GM18508 (cell line): ENCODE data around the gene FBXO42.

Experiments used
- ATAC-seq: cut with Tn5 transposase; IDR thresholded peaks from one replicate; pipeline ENCODE4 v1.9.1; 2021; ENCODE audit warnings: moderate number of reproducible peaks; ENCODE audit not compliant: insufficient read depth, unreplicated experiment

FBXO42 gene

DNA sequence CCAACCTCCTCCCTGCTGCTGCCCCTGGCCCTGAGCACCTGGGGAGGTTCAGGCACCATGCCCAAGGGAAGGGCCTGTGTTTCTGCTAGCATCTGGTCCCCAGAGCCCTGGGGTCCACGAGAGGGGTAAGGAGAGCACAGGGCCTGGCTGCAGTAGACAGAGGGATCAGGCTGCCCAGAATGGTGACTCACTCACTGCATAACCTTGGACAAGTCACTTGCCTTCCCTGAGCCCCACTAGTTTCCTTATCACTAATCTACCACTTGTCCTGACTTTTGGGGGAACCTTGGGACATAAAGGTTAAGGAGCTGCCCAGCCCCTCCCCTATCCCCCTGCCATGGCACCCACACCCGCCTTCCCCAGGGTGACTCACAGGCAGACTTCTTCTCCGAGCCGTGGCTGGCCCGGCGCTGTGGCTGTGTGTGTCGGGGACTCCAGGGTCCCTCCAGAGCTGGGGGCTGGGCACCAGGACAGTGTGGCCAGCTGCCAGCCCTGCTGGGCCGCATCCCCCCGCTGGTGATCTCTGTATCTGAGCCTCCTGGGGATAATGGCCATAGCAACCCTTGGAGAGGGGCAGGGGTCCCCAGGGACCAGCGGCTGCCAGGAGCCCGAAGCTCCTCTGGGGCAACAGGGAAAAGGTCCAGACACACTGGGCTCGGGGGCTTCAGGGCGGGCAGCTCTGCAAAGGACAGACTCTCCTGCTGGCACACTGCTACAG is 143.9 kb downstream of the FBXO42 start:
- ATAC-seq = no peak

DNA sequence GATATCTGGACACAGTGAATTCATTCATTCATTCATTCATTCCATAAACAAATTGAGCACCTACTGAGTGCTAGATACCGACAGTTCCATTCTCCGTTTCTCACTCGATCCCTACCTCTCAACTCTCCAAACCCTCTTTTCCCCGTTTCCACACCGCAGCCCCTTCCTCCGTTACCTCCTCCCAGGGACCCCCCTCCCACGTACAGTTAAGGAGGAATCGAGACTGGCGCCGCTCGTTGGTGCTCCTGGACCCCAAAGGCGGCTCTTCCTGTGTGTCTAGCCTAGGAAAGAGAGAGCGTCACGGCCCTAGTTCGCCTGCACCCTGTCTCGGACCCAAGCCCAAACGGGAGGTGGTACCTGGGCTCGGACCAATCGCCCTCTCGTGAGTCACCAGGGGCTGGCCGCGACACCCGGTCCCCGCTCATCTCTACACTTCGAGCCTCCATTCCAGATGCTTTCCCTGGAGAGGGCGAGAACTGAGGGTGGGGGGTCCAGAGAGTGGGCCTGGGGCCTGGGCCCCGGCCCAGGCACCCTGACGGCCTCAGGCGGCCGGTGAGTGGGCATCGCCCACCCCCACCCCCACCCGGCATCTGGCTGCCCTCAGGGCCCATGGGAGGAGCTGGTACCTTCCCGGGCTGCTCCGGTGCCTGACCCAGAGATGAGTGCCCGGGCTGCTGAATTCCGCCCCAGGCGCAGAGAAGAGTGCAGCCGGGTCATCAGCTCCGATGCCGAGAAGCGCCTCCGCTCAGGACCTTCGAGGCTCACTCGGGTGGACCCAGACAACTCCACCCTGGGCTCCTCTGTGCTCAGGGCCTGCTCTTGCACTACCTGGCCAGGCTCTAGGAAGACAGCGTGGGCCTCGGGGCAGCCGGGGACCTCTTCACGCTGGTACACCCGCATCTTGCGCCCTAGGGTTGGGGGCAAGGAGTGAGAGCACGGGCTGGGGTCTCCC is 144.7 kb downstream of the FBXO42 start:
- ATAC-seq = no peak

DNA sequence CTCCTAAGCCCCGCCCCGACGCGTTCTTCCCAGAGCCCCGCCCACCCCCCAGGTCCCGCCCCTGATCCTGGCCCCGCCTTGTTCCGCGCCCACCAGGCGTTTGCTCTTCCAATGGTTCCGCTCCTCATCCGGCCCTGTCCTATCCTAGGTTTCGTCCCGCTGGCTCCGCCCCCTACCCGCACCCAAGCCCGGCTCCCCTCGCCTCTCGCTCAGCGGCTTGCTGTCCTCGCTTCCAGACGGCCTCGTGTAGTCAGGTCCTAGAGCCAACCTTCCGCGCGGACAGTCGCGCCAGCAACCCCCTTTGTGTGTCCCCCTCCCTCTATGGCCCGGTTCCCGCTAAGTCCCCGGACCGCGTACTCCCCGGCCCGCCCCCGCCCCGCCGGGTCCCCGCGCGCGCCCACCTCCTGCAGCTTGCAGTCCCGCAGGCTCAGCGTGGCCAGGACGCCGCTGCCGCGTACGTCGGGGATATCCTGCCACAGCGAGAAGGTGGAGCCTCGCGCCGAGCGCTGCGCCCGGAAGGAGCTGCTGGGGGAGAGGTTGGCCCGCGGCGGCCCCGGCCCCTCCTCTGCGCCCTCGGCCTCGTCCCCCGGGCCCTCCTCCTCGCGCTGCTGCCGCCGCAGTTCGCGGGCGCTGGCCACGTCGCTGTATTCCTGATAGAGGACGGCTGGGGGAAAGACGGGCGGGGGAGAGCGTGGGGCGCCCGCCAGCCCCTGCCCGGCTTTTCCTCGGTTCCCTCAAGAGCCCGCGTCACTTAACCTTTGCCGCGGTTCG is 145.5 kb downstream of the FBXO42 start:
- no peak for ATAC-seq

DNA sequence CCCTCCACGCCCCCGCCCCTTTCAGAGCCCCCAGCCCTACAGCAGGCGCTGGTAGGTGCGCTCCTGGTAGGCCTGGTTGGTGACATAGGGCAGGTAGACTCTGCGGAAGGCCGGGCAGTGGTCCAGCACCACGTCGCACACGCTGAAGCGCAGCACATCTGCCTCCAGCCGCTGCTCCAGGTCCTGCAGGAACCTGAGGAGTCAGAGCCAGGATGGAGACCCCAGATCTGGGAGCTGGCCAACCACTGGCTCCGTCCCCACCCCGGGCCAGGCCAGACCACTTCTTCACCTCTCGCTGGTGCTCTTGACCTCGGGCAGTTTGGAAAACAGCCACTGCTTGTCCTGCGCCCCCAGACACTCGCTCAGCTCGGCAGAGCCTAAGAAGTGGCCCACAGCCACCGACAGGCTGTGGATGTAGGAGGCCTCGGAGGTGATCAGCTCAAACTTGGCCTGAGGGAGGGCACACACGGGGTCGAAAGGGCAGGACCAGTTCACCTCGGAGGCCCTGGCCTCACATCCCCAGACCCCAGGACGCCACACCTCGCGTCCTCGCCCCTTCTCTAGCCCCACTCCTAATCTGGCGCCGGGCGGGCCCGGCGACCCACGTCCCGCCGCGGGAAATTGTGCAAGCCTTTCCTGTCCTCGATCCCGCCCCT is 146.3 kb downstream of the FBXO42 start:
- no peak for ATAC-seq

DNA sequence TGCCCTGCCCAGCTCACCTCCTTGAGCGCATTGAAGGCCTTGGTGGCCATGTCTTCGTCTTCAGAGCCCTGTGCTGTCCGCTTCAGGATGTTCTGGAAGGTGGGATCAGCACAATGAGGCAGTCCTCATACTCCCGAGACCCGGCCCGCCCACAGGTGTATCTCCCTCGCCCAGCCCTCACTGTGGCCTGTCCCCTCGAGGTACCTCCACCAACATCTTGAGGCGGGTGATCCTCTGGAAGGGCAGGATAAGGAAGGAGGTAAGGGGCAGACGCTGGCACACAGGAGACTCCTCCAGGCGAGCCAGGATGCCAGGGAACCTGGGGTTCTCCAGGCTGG is 147.0 kb downstream of the FBXO42 start:
- no peak for ATAC-seq

DNA sequence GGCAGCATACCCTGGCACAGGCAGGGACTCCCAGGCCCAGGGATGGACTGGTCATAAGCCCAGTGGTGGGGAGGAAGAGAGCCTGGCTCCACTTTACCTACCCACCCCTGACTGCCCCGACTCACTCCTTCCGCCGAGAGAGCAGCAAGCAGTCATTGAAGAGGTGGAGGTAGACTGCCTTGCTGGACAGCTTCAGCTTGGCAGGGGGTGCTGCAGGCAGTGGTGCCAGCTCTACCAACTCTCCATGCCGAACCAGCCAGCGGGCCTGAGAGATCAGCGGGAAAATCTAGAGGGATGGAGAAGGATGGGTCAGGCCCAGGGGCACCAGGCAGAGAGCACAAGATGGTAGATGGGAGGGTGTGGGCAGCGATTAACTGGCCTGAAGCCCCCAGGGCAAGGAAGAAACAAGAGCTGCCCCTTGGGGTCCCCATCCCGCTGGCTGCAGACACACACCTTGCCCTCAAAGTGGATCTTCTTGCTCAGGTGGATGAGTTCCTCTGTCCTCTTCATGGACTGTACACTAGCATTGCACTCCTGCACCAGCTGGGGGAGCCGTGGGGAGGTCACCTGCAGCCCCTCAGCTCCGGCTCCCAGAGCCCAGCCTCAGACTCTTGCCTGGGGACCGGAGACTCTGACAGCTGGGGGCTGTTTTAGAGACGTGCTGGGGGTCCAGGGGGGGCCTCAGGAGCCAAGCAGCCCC is 147.5 kb downstream of the FBXO42 start:
- ATAC-seq = no peak

DNA sequence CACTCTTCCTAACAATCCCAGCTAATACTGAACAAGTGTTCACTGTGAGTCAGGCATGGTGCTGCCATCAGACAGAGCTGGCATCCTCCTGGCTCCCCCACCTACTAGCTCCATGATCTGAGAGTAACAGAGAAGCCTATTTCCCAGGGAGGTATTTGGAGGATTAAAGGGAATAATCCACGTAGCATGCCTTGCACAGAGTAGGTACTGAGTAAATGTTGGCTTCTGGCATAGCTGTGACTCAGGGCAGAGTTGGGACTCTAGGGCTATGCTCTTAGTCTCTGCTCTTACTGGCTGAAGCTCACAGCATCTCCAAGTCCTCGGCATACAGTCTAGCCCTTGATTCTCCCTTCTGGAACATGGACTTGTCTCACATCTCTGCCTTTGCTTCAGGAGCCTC is 148.1 kb downstream of the FBXO42 start:
- no peak for ATAC-seq

DNA sequence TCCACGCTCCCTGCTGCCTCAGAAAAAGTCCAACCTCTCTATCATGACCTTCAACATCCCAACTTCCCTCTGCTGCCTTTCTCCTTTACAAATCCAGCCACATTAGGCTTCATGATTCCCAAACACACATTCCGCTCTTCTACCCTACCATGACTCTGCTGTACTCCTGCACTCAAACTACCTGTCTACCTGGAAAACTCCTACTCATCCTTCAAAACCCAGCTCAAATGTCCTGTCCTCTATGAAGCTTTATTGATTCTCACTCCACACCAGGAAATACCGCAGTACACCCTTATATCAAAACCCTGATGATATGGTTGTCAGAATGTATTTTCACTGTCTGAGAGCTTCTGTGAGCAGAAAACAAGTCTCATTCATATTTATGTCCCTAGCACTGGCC is 148.7 kb downstream of the FBXO42 start:
- ATAC-seq = no peak

DNA sequence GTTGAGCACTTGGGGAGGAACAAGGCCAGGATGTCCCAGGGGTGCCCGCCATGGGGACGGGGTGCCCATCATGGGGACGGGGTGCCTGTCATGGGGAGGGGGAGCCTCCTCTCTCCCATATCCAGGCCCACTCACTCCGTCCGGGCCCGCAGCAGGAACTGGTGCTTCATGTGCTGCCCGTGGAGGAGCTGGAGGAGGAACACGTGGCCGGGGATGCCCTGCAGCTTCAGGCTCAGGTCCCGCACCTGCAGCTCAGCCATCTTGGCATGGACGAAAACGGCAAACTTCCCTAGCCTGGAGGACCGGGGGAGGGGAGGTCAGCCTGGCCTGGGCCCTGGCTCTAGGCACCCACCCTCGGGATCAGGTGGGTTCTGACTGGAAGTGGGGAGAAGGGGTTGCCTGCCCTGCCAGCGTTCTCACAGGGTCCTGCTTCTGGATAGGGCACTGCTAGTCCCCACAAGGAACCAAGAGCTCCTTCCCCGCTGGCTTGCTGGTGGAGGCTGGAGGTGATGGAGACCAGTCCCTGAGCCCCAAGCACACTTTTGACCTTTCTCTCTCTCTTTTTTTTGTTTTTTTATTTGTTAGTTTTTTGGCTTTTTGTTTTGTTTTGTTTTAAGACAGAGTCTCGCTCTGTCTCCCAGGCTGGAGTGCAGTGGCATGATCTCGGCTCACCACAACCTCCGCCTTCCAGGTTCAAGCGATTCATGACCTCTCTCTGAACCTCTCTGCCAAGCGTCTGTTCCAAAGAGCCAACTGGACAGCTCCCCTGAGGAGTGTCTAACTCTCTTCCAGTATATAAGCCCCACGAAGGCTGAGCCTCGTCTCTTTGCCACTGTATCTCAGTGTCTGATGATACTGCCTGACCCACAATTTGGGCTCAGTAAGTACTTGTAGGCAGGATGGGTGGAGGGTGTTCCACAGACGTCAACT is 149.7 kb downstream of the FBXO42 start:
- no peak for ATAC-seq

DNA sequence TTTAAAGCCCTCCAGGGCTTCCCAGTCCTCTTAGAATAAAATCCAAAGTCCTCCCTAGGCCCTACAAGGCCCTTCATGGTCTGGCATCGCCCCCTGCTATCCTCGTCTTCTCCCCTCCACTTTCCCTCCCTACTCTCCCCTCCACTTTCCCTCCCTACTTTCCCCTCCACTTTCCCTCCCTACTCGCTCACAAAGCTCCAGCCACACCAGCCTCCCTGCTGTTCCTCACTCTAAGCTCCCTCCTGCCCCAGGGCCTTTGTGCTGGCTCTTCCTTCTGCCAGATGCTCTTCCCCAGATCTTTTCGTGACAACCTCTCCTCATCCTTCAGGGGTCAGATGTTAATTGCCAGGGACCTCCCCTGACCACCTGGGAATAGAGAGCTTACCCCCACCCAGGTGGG is 152.6 kb downstream of the FBXO42 start:
- ATAC-seq = no peak

DNA sequence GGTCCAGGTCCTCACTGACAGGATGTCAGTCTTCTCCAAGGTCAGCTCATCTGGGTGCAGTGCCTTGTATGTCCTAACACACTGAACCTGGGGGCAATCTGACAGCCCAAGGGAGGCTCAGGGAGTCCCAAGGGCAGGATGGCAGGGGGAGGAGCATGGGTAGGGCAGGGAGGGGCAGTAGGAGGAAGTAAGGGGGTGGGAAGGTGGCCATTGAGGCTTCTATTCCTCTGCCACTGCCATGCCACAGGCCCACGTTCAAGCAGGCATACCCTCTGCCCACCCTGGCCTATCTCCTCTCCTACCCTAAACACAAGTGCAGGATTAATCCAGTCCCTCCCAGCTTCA is 153.2 kb downstream of the FBXO42 start:
- no peak for ATAC-seq

DNA sequence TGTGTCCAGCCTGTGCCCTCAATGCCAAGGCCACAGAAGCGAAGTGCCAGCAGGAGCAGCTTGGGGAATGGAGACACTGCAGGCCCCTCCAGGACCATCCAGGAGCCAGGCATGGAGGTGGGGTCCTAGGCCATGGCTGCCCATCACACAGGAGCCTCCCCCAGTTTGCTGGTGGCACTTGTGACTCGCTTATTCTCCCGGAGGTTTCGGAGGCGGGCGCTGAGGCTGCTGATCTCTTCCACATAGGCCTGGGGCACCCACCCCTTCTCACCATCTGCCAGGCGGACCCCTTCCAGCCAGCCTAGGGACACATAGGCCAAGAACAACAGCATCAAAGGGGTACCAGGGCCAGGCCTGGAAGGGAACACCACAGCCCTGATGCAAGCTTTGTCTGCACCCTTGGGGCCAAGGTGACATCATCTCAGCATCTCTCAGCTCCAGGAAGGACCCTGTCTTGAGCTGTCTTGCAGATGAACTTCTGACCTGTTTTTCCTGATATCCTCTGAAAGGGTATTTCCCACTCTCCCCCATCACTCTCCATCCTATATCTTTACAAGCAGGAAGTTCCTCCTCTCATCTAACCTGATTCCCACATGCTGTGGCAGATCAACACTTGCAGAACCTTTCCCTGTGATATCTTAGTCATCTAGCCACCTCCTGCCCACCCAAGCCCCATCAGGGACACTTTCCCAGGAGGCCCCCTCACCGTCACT is 153.7 kb downstream of the FBXO42 start:
- no peak for ATAC-seq

DNA sequence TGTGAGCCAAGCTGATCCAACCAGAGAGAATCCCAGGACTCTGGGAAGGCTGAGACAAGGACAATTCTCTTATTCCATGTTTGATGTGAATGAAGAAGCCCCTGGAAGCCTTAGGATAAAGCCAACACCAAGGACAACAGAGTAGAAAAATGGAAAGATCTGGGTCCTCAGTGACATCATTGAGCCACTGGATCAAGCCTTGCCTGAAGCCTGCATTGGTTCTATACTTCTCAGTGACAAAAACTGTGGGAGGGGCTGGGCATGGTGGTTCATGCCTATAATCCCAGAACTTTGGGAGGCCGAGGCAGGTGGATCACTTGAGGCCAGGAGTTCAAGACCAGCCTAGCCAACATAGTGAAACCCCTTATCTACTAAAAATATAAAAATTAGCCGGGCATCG is 155.4 kb downstream of the FBXO42 start:
- no peak for ATAC-seq
